ENCODE results near the gene MYPN. TPM values are rescaled to one million over a fixed set of nuclear protein-coding genes. Genes with fewer than 3 reads are reported as not detected.

The MYPN gene
- polyA plus RNA-seq (2011; rRNA removed) (2.1 and 2.3 TPM in 2 replicates), polyA plus RNA-seq (2017; fragmentation: RNase III; extraction: RNeasy Plus Mini Kit Qiagen cat#74134 plus additional on column Dnase treatment) (1.5 to 1.8 TPM (median 1.5 TPM) in 3 replicates), polyA minus RNA-seq (2011; rRNA and poly(A)+ RNA removed) (2.3 and 2.6 TPM in 2 replicates)
- polyA plus RNA-seq (2012; cell fraction: cytosol; rRNA removed): 0.67 and 0.95 TPM in 2 replicates
- 1.1 and 1.9 TPM in 2 replicates for polyA plus RNA-seq (2012; cell fraction: nucleus; rRNA removed)

- FAIRE-seq: no peak
- POLR2A ChIA-PET: no interaction called here
- Histone ChIP-seq H3K4me3 (no peak within 1 kb of the TSS), H3K27ac (peak within 1 kb of the TSS; percentile 10 to 38; a peak in 1 of 6 replicates), H3K4me2 (peak within 1 kb of the TSS; percentile 49), H3K4me1 (peaks cover 48% of the 10 kb centered on the region), H3K9me3 (no peaks in the 10 kb centered on the region)
- no peak for DNase-seq (ENCODE audit: low read depth in 1 of 2, low spot score in 1 of 2)
- CTCF ChIA-PET: interaction anchor here (1.1 to 1.2 kb wide), 2 partner anchors 13 to 30 kb away, joined by 3 to 7 read pairs; no protein-coding TSS in a partner anchor
- WGBS (ENCODE audit: missing lambda C conversion rate): 85% methylated on average over 3 of the region's 3 CpGs
- TF ChIP-seq EP300 (IDR thresholded peaks at IDR 0.05): no peak
- TF ChIP-seq FOSL2 (IDR thresholded peaks at IDR 0.05): no peak
- TF ChIP-seq FOSL2 (CRISPR knock-in tag; IDR thresholded peaks at IDR 0.05): no peak
- TF ChIP-seq ZFP36 (IDR thresholded peaks at IDR 0.05; ENCODE audit: borderline replicate concordance, partially characterized antibody): no peak
- TF ChIP-seq RFX5 (IDR thresholded peaks at IDR 0.05): no peak
- ATAC-seq: peak in 1 of 2 experiments; percentile 42; a peak in 3 of 6 replicates
Observed at GRCh38 chr10:68109331-68109730, at the start of gene MYPN. TSS of gene MYPN (plus strand) at chr10:68109488. CDS start at chr10:68121439, 11,951 bp downstream.

- Histone ChIP-seq H3K4me2 (peak overlapping the region; percentile 26), H3K4me1 (peaks cover 48% of the 10 kb centered on the region), H3K9me3 (no peaks in the 10 kb centered on the region), H3K27ac (no peak overlapping the region), H3K4me3 (no peak overlapping the region)
- ChIA-PET POLR2A (no interaction called here), CTCF (interaction anchor here (1.0 to 1.3 kb wide), 2 partner anchors 142 to 235 kb away, joined by 3 to 5 read pairs; no protein-coding TSS in a partner anchor)
- no peak for FAIRE-seq
- WGBS (ENCODE audit: missing lambda C conversion rate): 71% methylated on average over 4 of the region's 4 CpGs
- ATAC-seq: peak in 1 of 2 experiments; percentile 8; a peak in 2 of 6 replicates
- peak in 1 of 2 experiments; percentile 47; a peak in 2 of 4 replicates for TF ChIP-seq CEBPB (IDR thresholded peaks at IDR 0.05)
- 0 out of 2 replicates have a peak, but pooled peaks have one; percentile 17 for TF ChIP-seq HOXA7 (CRISPR knock-in tag; IDR thresholded peaks at IDR 0.05)
- no peak for TF ChIP-seq CTCF (IDR thresholded peaks at IDR 0.05)
- no peak for DNase-seq (ENCODE audit: low read depth in 1 of 2, low spot score in 1 of 2)
Observed at GRCh38 chr10:68067029-68067428, 42.3 kb upstream of the MYPN start.

- CTCF ChIA-PET: interaction anchor here (0.9 to 1.4 kb wide), 4 partner anchors 11 to 235 kb away, joined by 3 to 5 read pairs (median 3); no protein-coding TSS in a partner anchor
- WGBS (ENCODE audit: missing lambda C conversion rate): 49% methylated on average over 3 of the region's 3 CpGs
- Histone ChIP-seq H3K4me3 (no peak overlapping the region), H3K9me3 (no peaks in the 10 kb centered on the region), H3K4me1 (peaks cover 53% of the 10 kb centered on the region), H3K4me2 (peak overlapping the region; percentile 26; the same call in 2 of the 3 replicates), H3K27ac (no peak overlapping the region)
- no peak for DNase-seq (ENCODE audit: low read depth in 1 of 2, low spot score in 1 of 2)
- POLR2A ChIA-PET: no interaction called here
- ATAC-seq: no peak
- TF ChIP-seq RFX5 (IDR thresholded peaks at IDR 0.05) (no peak), EHMT2 (IDR thresholded peaks at IDR 0.05; ENCODE audit: low read depth) (no peak), MAFK (IDR thresholded peaks at IDR 0.05; ENCODE audit: partially characterized antibody) (no peak), PBX3 (IDR thresholded peaks at IDR 0.05) (no peak), FOSB (CRISPR knock-in tag; IDR thresholded peaks at IDR 0.05) (no peak), HOXA7 (CRISPR knock-in tag; IDR thresholded peaks at IDR 0.05) (no peak), HEYL (CRISPR knock-in tag; IDR thresholded peaks at IDR 0.05) (no peak), KDM5A (IDR thresholded peaks at IDR 0.05) (no peak), TP53 (CRISPR knock-in tag; IDR thresholded peaks at IDR 0.05) (no peak), RNF2 (IDR thresholded peaks at IDR 0.05; ENCODE audit: borderline replicate concordance, low read depth) (no peak), CBX2 (IDR thresholded peaks at IDR 0.05; ENCODE audit: borderline replicate concordance, low read depth) (no peak), REST (IDR thresholded peaks at IDR 0.05) (no peak), E2F6 (IDR thresholded peaks at IDR 0.05; ENCODE audit: borderline replicate concordance, low read depth) (no peak), HOXB13 (CRISPR knock-in tag; IDR thresholded peaks at IDR 0.05; ENCODE audit: low read depth) (no peak), EHF (CRISPR knock-in tag; IDR thresholded peaks at IDR 0.05) (no peak), HDAC2 (IDR thresholded peaks at IDR 0.05) (no peak), ZFP36 (IDR thresholded peaks at IDR 0.05; ENCODE audit: borderline replicate concordance, partially characterized antibody) (no peak), HES2 (IDR thresholded peaks at IDR 0.05) (no peak)
- no peak for FAIRE-seq
Observed at GRCh38 chr10:68067508-68067907, 41.8 kb upstream of the MYPN start.
